Psoas muscle (tissue), 8 donors: ENCODE results near the gene TMEM190. TPM values are rescaled to one million over a fixed set of nuclear protein-coding genes. Genes with fewer than 3 reads are reported as not detected.

ENCODE experiments used
- ATAC-seq, 4 donors: fragments of 200-7000 bp; cut with Tn5 transposase; one replicate each; pipeline ENCODE4 v1.9.1; 2020; ENCODE audit warnings: moderate library complexity in 3 of 4, mild to moderate bottlenecking in 2 of 4
- DNase-seq, 2 donors: peaks; one replicate each; pipeline ENCODE4 v3.0.0-alpha.2; 2020
- H3K27ac ChIP-seq: fragments of 200-600 bp; one replicate; pipeline ENCODE4 v1.8.0; 2022
- H3K27me3 ChIP-seq, 3 donors: fragments of 200-600 bp in 1 of 3; one replicate each; pipeline versions ENCODE4 v1.6.1 to v1.8.0; 2013 to 2022; ENCODE audit warnings: low read length in 2 of 3, mild to moderate bottlenecking in 2 of 3, moderate library complexity in 1 of 3; ENCODE audit not compliant: insufficient read depth in 3 of 3
- H3K36me3 ChIP-seq, 2 donors: fragments of 200-600 bp in 1 of 2; one replicate each; pipeline versions ENCODE4 v1.6.1 to v1.8.0; 2013 to 2022; ENCODE audit warnings: low read depth in 1 of 2, mild to moderate bottlenecking in 1 of 2, moderate library complexity in 1 of 2; ENCODE audit not compliant: insufficient read depth in 1 of 2
- H3K4me1 ChIP-seq: fragments of 200-600 bp; one replicate; pipeline ENCODE4 v1.8.0; 2022
- H3K4me3 ChIP-seq: fragments of 200-600 bp; one replicate; pipeline ENCODE4 v1.8.0; 2022; ENCODE audit warnings: mild to moderate bottlenecking
- H3K9me3 ChIP-seq: fragments of 200-600 bp; one replicate; pipeline ENCODE4 v1.8.0; 2022
- CTCF ChIP-seq: fragments of 200-600 bp; IDR thresholded peaks from one replicate; pipeline ENCODE4 v1.8.0; 2022; ENCODE audit warnings: antibody characterized with exemption
- WGBS, 3 donors: extraction: QIAGEN DNeasy Blood & Tissue Kit; methylation state at CpG; one replicate each; pipeline versions ENCODE4 v1.1.6 to v1.1.7; 2013; 5-methylcytosine and 5-hydroxymethylcytosine counted together
- intact Hi-C, 2 donors: fragments of 100-400 bp; cut with DNase I; formaldehyde crosslinking; loops; one replicate each; pipeline versions ENCODE4 v1.11.0 to v1.14.2; 2022
- polyA plus RNA-seq, 3 donors: library from polyadenylated mRNA; stranded (reverse); fragments of 200-250 nt; gene quantifications; one replicate each; pipeline ENCODE4 v1.2.3, GENCODE V29; 2013
- total RNA-seq, 4 donors: library from RNA; stranded (reverse); fragmentation: NEBNext Ultra II Directional in 2 of 4; extraction: Animal tissue kit (Norgen Biotek cat#: 25700) in 2 of 4; gene quantifications; one replicate each; pipeline versions ENCODE4 v1.2.1 to v1.2.4, GENCODE V29; 2021 to 2023
- donor health status: healthy with polysubstance abuse.
- donor health status: DM: no; HTN: no; CAD: no; lungs with moderate emphysema.
- donor health status: Bipolar disorder and iron deficiency.
- donor health status: healthy.
- donor health status: DM: yes; HTN: yes; CAD: no.
- donor health status: DM: no; HTN: no; CAD: no.
- donor health status: DM: no; HTN: no; CAD: no.
- donor health status: DM: yes; HTN: yes; CAD: no.

The TMEM190 gene
- total and polyA plus RNA-seq, 7 donors: not detected

DNA sequence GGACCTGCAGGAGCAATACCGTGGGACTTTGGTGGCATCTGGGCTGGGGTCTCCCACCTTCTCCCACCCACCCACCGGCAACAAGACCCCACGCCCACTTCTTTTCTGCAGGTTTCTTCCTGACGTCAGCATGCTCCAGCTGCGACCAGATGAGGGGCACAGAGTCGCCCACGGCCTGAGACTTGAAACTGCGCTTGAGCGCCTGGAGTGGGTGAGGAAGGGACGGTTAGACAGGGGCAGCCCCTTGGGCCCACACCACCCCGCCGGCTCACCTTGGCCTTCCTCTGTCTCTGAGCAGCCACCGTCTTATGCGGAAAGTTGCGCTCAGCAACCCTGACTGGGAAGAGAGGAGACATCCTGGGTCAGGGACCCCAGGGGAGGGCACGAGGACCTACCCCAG lies 15.7 kb upstream of the TMEM190 start:
- Histone ChIP-seq H3K36me3 (no peaks in the 10 kb centered on the region), H3K9me3 (no peaks in the 10 kb centered on the region), H3K27me3 (peaks cover 0 to 22% (median 11%) of the 10 kb centered on the region in 3 donors), H3K4me3 (no peak overlapping the region), H3K4me1 (no peaks in the 10 kb centered on the region), H3K27ac (no peak overlapping the region)
- WGBS, 3 donors: 88 to 90% (median 89%) methylated on average over 16 of the region's 16 CpGs
- TF ChIP-seq CTCF: no peak
- ATAC-seq: no peak
- no peak for DNase-seq
- intact Hi-C loops: no loop called here

DNA sequence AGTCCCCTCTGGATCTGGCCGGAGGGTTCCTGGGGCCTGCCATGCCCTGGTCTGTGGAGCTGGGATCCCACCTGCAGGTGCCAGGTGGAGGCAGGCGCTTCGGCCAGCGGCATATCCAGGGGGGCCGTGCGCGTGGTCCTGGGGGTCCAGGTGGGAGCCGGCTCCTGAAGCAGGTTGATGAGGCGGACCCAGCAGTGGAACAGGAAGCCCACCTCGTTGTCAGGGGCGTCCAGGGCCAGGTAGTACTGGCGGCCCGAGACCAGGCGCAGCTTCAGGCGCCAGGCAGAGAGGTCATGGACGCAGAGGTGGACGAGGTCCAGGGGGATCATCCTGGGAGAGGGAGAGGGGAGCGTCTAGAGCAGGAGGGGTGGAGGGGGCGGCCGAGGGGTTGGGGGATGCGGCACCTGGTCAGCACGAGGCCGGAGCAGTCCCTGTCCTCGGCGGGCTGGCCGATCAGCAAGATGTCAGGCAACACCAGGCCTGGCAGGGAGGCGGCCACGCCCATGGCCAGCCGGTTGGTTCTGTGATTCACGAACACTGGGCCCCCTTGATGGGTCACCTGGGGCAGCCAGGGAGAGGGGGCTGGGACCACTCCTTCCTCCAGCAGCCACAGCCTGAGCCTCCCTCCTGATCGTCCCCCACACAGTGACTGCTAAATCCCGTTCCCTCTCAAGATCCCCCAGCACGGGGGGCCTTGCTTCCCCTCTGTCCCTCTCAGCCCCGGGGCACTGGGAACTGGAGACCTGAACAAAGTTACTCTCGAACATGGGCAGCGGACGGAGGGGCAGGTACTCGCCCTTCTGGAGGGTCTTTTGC lies 14.2 kb upstream of the TMEM190 start:
- ATAC-seq: no peak
- H3K4me3 ChIP-seq: no peak overlapping the region
- H3K36me3 ChIP-seq: no peaks in the 10 kb centered on the region
- H3K27ac ChIP-seq: no peak overlapping the region
- no peak for TF ChIP-seq CTCF
- no peak for DNase-seq
- intact Hi-C loops: no loop called here
- no peaks in the 10 kb centered on the region for H3K4me1 ChIP-seq
- WGBS, 3 donors: 71 to 81% (median 74%) methylated on average over 27 to 38 of the region's 38 CpGs
- peaks cover 0 to 7% (median 3%) of the 10 kb centered on the region in 3 donors for H3K27me3 ChIP-seq
- no peaks in the 10 kb centered on the region for H3K9me3 ChIP-seq

- no peaks in the 10 kb centered on the region for H3K4me1 ChIP-seq
- intact Hi-C loops: no loop called here
- TF ChIP-seq CTCF: no peak
- no peak for DNase-seq
- H3K36me3 ChIP-seq: no peaks in the 10 kb centered on the region
- H3K9me3 ChIP-seq: no peaks in the 10 kb centered on the region
- H3K4me3 ChIP-seq: no peak within 1 kb of the TSS
- WGBS, 3 donors: 73 to 81% (median 77%) methylated on average over 27 of the region's 27 CpGs
- H3K27me3 ChIP-seq: peaks cover 0 to 5% (median 3%) of the 10 kb centered on the region in 3 donors
- no peak for ATAC-seq
- no peak within 1 kb of the TSS for H3K27ac ChIP-seq
Measured at GRCh38 chr19:55362990-55363716, 13.5 kb upstream of the TMEM190 start, which contains the start of gene GARIN5B. Gene GARIN5B, minus strand, starts transcription at chr19:55363260. Its CDS starts 194 bp downstream, at chr19:55363066.

GRCh38 chr19:55365245-55365644 lies 11.4 kb upstream of the TMEM190 start:
- H3K27ac ChIP-seq: no peak overlapping the region
- ATAC-seq (no peak), DNase-seq (no peak)
- no peak overlapping the region for H3K4me3 ChIP-seq
- H3K4me1 ChIP-seq: no peaks in the 10 kb centered on the region
- TF ChIP-seq CTCF: no peak
- H3K9me3 ChIP-seq: no peaks in the 10 kb centered on the region
- intact Hi-C loops: no loop called here
- H3K27me3 ChIP-seq: peaks cover 0 to 22% (median 14%) of the 10 kb centered on the region in 3 donors
- 88 to 90% (median 88%) methylated on average over 6 to 8 of the region's 8 CpGs for WGBS, 3 donors
- no peaks in the 10 kb centered on the region for H3K36me3 ChIP-seq
